Activated naive CD4-positive, alpha-beta T cell treated with anti-CD3 and anti-CD28 coated beads, Interleukin-2, amount 10 ng/mL, durations not matched to agents 7 days and 5 days (primary cell): Measurements from ENCODE around the gene ANKRD36.
A peak's percentile ranks its signal among the peaks of the same experiment; 100 is the strongest.
"Not testable (repeated sequence)": the region's sequence is repeated elsewhere in the genome, so short reads cannot be mapped to it uniquely, and the experiment has no call there.

Source experiments
- CTCF ChIA-PET: fragments of 350-600 bp; sonication (Branson Sonifier 250); formaldehyde crosslinking; loops from one replicate; lab custom pipeline; 2021; ENCODE audit warnings: antibody characterized with exemption; lab: Charles Lee
- DNase-seq: peaks from one replicate; pipeline ENCODE4 v3.0.0-alpha.2; 2020
- H3K27ac Mint-ChIP-seq: one replicate; pipeline ENCODE4 v1.8.0; 2021; ENCODE audit warnings: mild to moderate bottlenecking, moderate library complexity, mixed read lengths
- H3K27me3 Mint-ChIP-seq: one replicate; pipeline ENCODE4 v1.8.0; 2021; ENCODE audit warnings: mild to moderate bottlenecking, mixed read lengths
- H3K36me3 Mint-ChIP-seq: one replicate; pipeline ENCODE4 v1.8.0; 2021; ENCODE audit warnings: mixed read lengths
- H3K4me1 Mint-ChIP-seq: one replicate; pipeline ENCODE4 v1.8.0; 2021; ENCODE audit warnings: mixed read lengths
- H3K4me3 Mint-ChIP-seq: one replicate; pipeline ENCODE4 v1.8.0; 2021; ENCODE audit warnings: mild to moderate bottlenecking, moderate library complexity, mixed read lengths
- H3K9me3 Mint-ChIP-seq: one replicate; pipeline ENCODE4 v1.8.0; 2021; ENCODE audit warnings: mixed read lengths

ANKRD36 gene

GRCh38 chr2:97197251-97197650 is 84.3 kb downstream of the ANKRD36 start:
- CTCF ChIA-PET, H3K27ac Mint-ChIP-seq, H3K27me3 Mint-ChIP-seq, H3K4me1 Mint-ChIP-seq, H3K9me3 Mint-ChIP-seq, DNase-seq, H3K4me3 Mint-ChIP-seq: not testable (repeated sequence)
- H3K36me3 Mint-ChIP-seq = peaks cover 44% of the 10 kb centered on the region

DNA sequence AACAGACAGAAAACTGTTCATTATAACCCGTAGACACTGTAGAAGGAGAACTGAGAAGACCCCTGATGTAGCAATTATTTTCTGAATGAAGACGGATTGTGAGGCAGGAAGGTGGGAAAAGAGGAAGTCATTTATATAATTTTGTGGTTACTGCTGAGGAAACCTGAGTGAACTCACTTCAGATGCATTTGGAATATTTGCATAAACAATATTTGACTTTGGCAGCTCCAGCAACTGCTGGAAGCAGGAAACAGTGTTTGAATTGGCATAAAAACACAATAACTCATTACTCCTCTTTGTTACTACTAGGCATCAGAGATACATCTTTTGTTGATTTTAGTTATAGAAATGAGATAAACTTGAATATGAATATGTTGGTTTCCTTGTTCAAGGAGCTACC is 87.9 kb downstream of the ANKRD36 start:
- CTCF ChIA-PET, DNase-seq, H3K27ac Mint-ChIP-seq, H3K4me3 Mint-ChIP-seq, H3K27me3 Mint-ChIP-seq, H3K4me1 Mint-ChIP-seq, H3K9me3 Mint-ChIP-seq: not testable (repeated sequence)
- H3K36me3 Mint-ChIP-seq = peaks cover 33% of the 10 kb centered on the region

GRCh38 chr2:97202643-97203250 is 89.8 kb downstream of the ANKRD36 start:
- H3K27ac Mint-ChIP-seq, H3K9me3 Mint-ChIP-seq, H3K4me1 Mint-ChIP-seq, DNase-seq, H3K27me3 Mint-ChIP-seq, H3K4me3 Mint-ChIP-seq, CTCF ChIA-PET: not testable (repeated sequence)
- peaks cover 27% of the 10 kb centered on the region for H3K36me3 Mint-ChIP-seq

DNA sequence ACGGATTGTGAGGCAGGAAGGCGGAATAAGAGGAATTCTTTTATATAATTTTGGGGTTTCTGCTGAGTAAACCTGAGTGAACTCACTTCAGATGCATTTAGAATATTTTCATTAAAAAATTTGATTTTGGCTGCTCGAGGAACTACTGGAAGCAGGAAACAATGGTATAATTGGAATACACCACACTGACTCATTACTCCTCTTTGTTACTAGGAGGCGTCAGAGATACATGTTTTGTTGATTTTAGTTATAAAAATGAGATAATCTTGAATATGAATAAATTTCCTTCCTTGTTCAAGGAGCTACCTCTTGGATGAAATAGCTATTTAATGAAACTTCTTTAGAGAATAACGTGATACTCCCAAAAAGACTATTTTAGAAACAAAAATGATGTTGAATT is 97.4 kb downstream of the ANKRD36 start:
- no peaks in the 10 kb centered on the region for H3K9me3 Mint-ChIP-seq
- no peak for DNase-seq
- no peak overlapping the region for H3K27ac Mint-ChIP-seq

DNA sequence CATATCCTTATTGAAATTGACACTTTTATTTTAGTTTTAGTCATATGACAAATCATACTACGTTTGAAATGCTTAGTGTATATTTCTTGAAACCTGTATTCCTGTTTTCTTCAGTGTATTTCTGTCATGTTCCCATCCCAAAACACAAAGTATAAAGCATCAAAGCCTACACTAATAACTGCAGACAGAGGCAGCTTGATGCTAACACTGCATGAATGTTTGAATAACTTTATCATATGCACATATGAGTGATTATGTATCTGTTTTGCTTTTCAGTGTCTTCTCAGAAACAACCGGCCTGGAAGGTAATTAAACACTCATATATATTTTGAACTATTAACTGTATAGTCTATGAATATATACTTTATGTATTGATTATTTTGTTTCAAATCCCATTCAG is 102.1 kb downstream of the ANKRD36 start:
- H3K9me3 Mint-ChIP-seq, H3K4me1 Mint-ChIP-seq, H3K4me3 Mint-ChIP-seq, H3K27me3 Mint-ChIP-seq, H3K27ac Mint-ChIP-seq, CTCF ChIA-PET, DNase-seq: not testable (repeated sequence)
- H3K36me3 Mint-ChIP-seq = peaks cover 33% of the 10 kb centered on the region

More for the DNA sequence above, 97.4 kb downstream of the ANKRD36 start:
- H3K27me3 Mint-ChIP-seq = no peaks in the 10 kb centered on the region
- CTCF ChIA-PET = no interaction called here
- H3K36me3 Mint-ChIP-seq = peaks cover 36% of the 10 kb centered on the region
- no peaks in the 10 kb centered on the region for H3K4me1 Mint-ChIP-seq
- no peak overlapping the region for H3K4me3 Mint-ChIP-seq

DNA sequence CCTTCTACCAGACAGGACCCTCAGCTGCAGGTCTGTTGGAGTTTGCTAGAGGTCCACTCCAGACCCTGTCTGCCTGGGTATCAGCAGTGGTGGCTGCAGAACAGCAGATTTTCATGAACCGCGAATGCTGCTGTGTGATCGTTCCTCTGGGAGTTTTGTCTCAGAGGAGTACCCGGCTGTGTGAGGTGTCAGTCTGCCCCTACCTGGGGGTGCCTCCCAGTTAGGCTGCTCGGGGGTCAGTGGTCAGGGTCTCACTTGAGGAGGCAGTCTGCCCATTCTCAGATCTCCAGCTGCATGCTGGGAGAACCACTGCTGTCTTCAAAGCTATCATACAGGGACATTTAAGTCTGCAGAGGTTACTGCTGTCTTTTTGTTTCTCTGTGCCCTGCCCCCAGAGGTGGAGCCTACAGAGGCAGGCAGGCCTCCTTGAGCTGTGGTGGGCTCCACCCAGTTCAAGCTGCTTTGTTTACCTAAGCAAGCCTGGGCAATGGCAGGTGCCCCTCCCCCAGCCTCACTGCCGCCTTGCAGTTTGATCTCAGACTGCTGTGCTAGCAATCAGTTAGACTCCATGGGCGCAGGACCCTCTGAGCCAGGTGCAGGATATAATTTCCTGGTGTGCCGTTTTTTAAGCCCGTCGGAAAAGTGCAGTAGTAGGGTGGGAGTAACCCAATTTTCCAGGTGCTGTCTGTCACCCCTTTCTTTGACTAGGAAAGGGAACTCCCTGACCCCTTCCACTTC is 118.1 kb downstream of the ANKRD36 start:
- H3K4me1 Mint-ChIP-seq, DNase-seq, H3K4me3 Mint-ChIP-seq, CTCF ChIA-PET, H3K27me3 Mint-ChIP-seq, H3K9me3 Mint-ChIP-seq, H3K27ac Mint-ChIP-seq: not testable (repeated sequence)
- H3K36me3 Mint-ChIP-seq = peaks cover 47% of the 10 kb centered on the region

- H3K36me3 Mint-ChIP-seq = peaks cover 30% of the 10 kb centered on the region
- DNase-seq, H3K9me3 Mint-ChIP-seq, CTCF ChIA-PET, H3K4me1 Mint-ChIP-seq, H3K4me3 Mint-ChIP-seq, H3K27ac Mint-ChIP-seq, H3K27me3 Mint-ChIP-seq: not testable (repeated sequence)
Measured at GRCh38 chr2:97232981-97233380, 120.0 kb downstream of the ANKRD36 start.

DNA sequence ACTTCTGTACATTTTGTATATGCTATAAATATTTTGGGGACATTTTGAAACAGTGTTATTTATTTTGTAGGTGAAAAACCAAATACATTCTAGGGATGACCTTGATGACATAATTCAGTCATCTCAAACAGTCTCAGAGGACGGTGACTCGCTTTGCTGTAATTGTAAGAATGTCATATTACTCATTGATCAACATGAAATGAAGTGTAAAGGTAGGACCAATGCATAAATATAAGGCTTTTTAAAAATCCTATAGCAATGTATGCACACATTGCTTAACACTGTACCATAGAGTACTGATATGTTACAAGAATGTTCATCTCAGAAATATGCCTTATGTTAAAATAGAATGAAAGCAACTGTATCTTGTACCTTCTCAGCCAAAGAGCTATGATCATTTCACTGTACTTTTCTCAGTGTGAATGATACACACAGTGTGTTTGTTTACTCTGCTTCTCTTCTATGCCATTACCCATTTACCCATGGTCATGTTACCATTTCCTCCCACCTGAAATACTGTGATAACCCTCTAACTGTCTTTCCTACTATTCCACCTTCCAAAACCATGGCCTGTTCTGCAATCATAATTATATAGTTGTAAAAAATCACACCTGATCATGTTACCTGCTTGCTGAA is 120.8 kb downstream of the ANKRD36 start:
- CTCF ChIA-PET, H3K27me3 Mint-ChIP-seq, H3K9me3 Mint-ChIP-seq, H3K27ac Mint-ChIP-seq, H3K4me3 Mint-ChIP-seq, H3K4me1 Mint-ChIP-seq, DNase-seq: not testable (repeated sequence)
- peaks cover 25% of the 10 kb centered on the region for H3K36me3 Mint-ChIP-seq

GRCh38 chr2:97261192-97261591 is 148.2 kb downstream of the ANKRD36 start:
- DNase-seq, H3K27me3 Mint-ChIP-seq, CTCF ChIA-PET, H3K4me3 Mint-ChIP-seq, H3K36me3 Mint-ChIP-seq, H3K4me1 Mint-ChIP-seq, H3K27ac Mint-ChIP-seq, H3K9me3 Mint-ChIP-seq: not testable (repeated sequence)

GRCh38 chr2:97266449-97266848 is 153.5 kb downstream of the ANKRD36 start:
- DNase-seq, H3K4me3 Mint-ChIP-seq, H3K27ac Mint-ChIP-seq, H3K27me3 Mint-ChIP-seq, H3K9me3 Mint-ChIP-seq, CTCF ChIA-PET, H3K4me1 Mint-ChIP-seq: not testable (repeated sequence)
- H3K36me3 Mint-ChIP-seq = peaks cover 11% of the 10 kb centered on the region

DNA sequence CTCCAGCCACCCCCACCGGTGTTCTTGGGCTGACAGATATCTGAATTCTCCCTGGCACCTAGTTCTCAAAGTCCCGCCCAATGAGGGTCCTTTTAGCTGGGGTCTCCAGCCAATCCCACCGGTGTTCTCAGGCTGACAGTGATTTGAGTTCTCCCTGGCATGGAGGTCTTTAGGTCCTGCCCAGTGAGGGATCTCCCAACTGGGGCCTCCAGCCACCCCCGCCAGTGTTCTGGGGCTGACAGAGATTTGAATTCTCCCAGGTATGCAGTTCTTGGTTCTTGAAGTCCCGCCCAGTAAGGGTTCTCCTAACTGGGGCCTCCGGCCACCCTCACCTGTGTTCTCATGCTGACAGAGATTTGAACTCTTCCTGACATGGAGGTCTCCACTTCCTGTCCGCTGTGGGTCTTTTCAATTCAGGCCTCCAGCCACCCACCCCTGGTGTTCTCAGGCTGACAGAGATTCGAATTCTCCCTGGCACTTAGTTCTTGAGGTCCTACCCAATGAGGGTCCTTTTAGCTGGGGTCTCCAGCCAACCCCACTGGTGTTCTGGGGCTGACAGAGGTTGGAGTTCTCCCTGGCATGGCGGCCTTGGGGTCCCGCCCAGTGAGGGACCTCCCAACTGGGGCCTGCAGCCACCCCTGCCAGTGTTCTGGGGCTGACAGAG is 154.6 kb downstream of the ANKRD36 start:
- no peak overlapping the region for H3K4me3 Mint-ChIP-seq
- peaks cover 7% of the 10 kb centered on the region for H3K9me3 Mint-ChIP-seq
- no peaks in the 10 kb centered on the region for H3K4me1 Mint-ChIP-seq
- peaks cover 11% of the 10 kb centered on the region for H3K36me3 Mint-ChIP-seq
- CTCF ChIA-PET = no interaction called here
- H3K27ac Mint-ChIP-seq = peak overlapping the region; percentile 33
- H3K27me3 Mint-ChIP-seq = no peaks in the 10 kb centered on the region
- no peak for DNase-seq

DNA sequence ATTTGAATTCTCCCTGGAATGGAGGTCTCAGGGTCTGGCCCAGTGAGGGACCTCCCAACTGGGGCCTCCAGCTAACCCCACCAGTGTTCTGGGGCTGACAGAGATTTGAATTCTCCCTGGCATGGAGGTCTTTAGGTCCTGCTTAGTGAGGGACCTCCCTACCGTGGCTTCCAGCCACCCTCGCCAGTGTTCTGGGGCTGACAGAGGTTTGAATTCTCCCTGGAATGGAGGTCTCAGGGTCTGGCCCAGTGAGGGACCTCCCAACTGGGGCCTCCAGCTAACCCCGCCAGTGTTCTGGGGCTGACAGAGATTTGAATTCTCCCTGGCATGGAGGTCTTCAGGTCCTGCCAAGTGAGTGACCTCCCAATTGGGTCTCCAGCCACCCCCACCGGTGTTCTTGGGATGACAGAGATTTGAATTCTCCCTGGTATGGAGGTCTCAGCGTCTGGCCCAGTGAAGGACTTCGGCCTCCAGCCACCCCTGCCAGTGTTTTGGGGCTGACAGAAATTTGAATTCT is 155.2 kb downstream of the ANKRD36 start:
- DNase-seq, H3K27me3 Mint-ChIP-seq, H3K4me3 Mint-ChIP-seq, H3K36me3 Mint-ChIP-seq, H3K4me1 Mint-ChIP-seq, H3K27ac Mint-ChIP-seq, H3K9me3 Mint-ChIP-seq, CTCF ChIA-PET: not testable (repeated sequence)

GRCh38 chr2:97276232-97276798 is 163.4 kb downstream of the ANKRD36 start:
- H3K27me3 Mint-ChIP-seq, H3K27ac Mint-ChIP-seq, DNase-seq, CTCF ChIA-PET, H3K4me1 Mint-ChIP-seq, H3K9me3 Mint-ChIP-seq, H3K4me3 Mint-ChIP-seq, H3K36me3 Mint-ChIP-seq: not testable (repeated sequence)

DNA sequence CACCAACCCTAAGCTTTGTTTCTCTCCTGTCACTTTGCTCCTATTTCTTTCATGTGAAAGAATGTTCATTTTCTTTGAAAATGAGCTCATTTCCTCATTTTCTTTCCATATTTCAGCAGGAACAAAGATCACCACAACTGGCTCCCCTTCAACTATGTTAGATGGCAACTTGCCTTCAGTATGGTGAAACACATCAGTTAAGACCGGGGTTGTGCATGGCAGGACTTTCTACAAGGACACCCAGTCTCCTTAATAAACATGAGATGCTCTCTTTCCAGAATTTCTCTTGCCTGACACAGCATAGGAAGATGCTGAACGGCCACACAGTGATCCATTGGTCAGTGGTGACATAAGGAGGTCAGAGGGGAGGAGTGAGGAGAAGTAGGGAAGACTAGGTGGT is 172.2 kb downstream of the ANKRD36 start:
- H3K36me3 Mint-ChIP-seq, CTCF ChIA-PET, H3K27me3 Mint-ChIP-seq, DNase-seq, H3K4me3 Mint-ChIP-seq, H3K27ac Mint-ChIP-seq, H3K9me3 Mint-ChIP-seq, H3K4me1 Mint-ChIP-seq: not testable (repeated sequence)
